HepG2 (cell line): Measurements from ENCODE around the gene PIM3.

Experiments used
- CTCF ChIP-seq: sonication (generic); formaldehyde crosslinking; IDR thresholded peaks from 2 replicates; pipeline ENCODE4 v1.5.0; 2020; ENCODE audit warnings: mild to moderate bottlenecking, missing genetic modification reagents, moderate library complexity
- ESRRA ChIP-seq: sonication (generic); formaldehyde crosslinking; IDR thresholded peaks from 2 replicates; pipeline ENCODE4 v1.5.1; 2020; ENCODE audit warnings: mild to moderate bottlenecking, low read depth, missing genetic modification reagents
- EZH2 ChIP-seq: conservative IDR thresholded peaks from 2 replicates; pipeline ENCODE4 v1.6.1; 2012; ENCODE audit warnings: mild to moderate bottlenecking, low read depth, low read length, moderate library complexity
- GABPB1 ChIP-seq: IDR thresholded peaks from 2 replicates; pipeline ENCODE4 v1.6.1; 2016; ENCODE audit warnings: mild to moderate bottlenecking, missing genetic modification reagents, moderate library complexity, missing compliant biosample characterization
- JUN ChIP-seq: sonication (generic); formaldehyde crosslinking; IDR thresholded peaks from 2 replicates; pipeline ENCODE4 v1.4.0; 2020; ENCODE audit warnings: mild to moderate bottlenecking, missing genetic modification reagents
- MBNL3 ChIP-seq: fragments of 250-450 bp; sonication (Bioruptor Pico); conservative IDR thresholded peaks from 2 replicates; pipeline ENCODE4 v1.8.0; 2022; ENCODE audit warnings: mild to moderate bottlenecking, inconsistent platforms
- NFE2L1 ChIP-seq: sonication (generic); formaldehyde crosslinking; IDR thresholded peaks from 2 replicates; pipeline ENCODE4 v1.4.0; 2020; ENCODE audit warnings: missing genetic modification reagents, mild to moderate bottlenecking, borderline replicate concordance
- POLR2A ChIP-seq, 2 experiments: IDR thresholded peaks; 2 replicates each; pipeline ENCODE4 v1.6.1; 2011; ENCODE audit warnings: low read depth in 2 of 2, low read length in 2 of 2, mild to moderate bottlenecking in 1 of 2, moderate library complexity in 1 of 2; ENCODE audit not compliant: insufficient read depth in 1 of 2
- POLR2AphosphoS5 ChIP-seq: IDR thresholded peaks from 2 replicates; pipeline ENCODE4 v1.6.1; 2012; ENCODE audit warnings: low read depth, low read length
- SP2 ChIP-seq: sonication (generic); formaldehyde crosslinking; IDR thresholded peaks from 2 replicates; pipeline ENCODE4 v1.5.1; 2020; ENCODE audit warnings: mild to moderate bottlenecking, missing genetic modification reagents
- TCF7L2 ChIP-seq: IDR thresholded peaks from 2 replicates; pipeline ENCODE4 v1.6.1; 2011; ENCODE audit warnings: mild to moderate bottlenecking, low read depth, low read length, moderate library complexity
- ZNF180 ChIP-seq: sonication (generic); formaldehyde crosslinking; IDR thresholded peaks from 2 replicates; pipeline ENCODE4 v1.4.0; 2020; ENCODE audit warnings: low read depth, missing genetic modification reagents, borderline replicate concordance
- ZNF776 ChIP-seq: sonication (generic); formaldehyde crosslinking; IDR thresholded peaks from 2 replicates; pipeline ENCODE4 v1.4.0; 2020; ENCODE audit warnings: mild to moderate bottlenecking, missing genetic modification reagents

DNA sequence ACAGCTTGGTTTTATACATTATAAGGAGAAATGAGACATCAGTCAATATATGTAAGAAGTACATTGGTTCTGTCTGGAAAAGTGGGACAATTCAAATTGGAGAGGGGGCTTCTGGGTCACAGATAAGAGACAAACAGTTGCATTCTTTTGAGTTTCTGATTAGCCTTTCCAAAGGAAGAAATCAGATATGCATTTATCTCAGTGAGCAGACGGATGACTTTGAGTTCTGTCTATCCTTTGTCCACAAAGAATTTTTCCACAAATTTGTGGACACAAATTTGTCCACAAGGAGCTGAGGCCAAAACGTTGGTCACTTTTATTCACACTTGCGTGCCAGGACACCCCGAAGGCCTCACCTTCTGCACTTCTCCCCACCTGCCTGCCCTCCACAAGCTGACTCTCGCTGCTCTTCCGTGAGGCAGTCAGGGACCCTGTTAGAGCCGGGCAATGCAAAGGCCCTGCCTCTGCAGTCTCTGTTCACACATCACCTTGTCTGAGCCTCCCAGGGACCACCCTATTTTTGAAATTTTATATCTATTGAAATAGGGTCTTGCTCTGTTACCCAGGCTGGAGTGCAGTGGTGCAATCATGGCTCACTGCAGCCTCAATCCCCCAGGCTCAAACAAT lies 31.4 kb downstream of the PIM3 start:
- TF ChIP-seq CTCF (CRISPR knock-in tag): no peak
- no peak for TF ChIP-seq ZNF180 (CRISPR knock-in tag)
- TF ChIP-seq NFE2L1 (CRISPR knock-in tag): no peak
- no peak for TF ChIP-seq MBNL3
- TF ChIP-seq TCF7L2: no peak
- TF ChIP-seq POLR2A (IDR thresholded peaks at IDR 0.05; ENCODE audit: insufficient read depth in 1 of 2, low read depth in 2 of 2, low read length in 2 of 2): no peak
- TF ChIP-seq JUN (CRISPR knock-in tag): no peak
- no peak for TF ChIP-seq ZNF776 (CRISPR knock-in tag)
- no peak for TF ChIP-seq ESRRA (CRISPR knock-in tag)
- TF ChIP-seq POLR2AphosphoS5: no peak
- no peak for TF ChIP-seq EZH2
- TF ChIP-seq SP2: no peak
- TF ChIP-seq GABPB1: no peak
